CD4-positive, alpha-beta T cell treated with Interleukin-17A for 4 hours (primary cell): ENCODE measurements around the gene KCNG2.
A peak's percentile ranks its signal among the peaks of the same experiment; 100 is the strongest.

Source experiments
- DNase-seq: peaks from one replicate; pipeline ENCODE4 v3.0.0-alpha.2; 2020; ENCODE audit warnings: mixed read lengths

Gene KCNG2

DNA sequence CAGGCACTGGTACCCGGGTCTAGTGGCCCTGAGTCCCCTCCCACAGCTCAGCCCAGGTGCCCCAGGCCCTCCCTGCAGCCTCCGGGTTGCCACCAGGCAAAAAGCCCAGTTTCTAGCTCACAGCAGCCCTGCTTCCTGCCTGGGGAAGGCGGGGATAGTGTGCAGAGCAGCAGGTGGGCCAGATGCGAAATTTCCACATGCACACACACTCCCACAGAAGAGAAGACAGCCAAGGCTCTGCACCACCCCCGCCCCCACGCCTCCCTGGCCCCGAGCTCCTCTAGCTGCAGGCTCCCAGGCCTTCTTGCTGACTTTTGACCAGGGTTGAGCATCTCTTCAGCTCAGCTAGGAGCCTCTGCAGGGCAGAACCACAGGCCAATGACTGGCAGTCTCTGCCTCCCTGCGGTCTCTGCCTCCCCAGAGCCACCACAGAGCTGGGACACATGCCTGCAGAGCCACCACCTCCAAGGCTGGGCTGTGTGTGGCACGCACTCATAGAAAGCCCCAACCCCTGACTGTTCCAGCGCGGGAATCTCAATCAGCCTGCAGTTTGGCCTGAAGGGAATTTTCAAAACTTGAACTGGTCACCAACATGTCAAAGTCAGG lies 146.5 kb downstream of the KCNG2 start:
- peak; percentile 13 for DNase-seq

- no peak for DNase-seq
Observed at GRCh38 chr18:79944746-79945117, 147.0 kb downstream of the KCNG2 start.

DNA sequence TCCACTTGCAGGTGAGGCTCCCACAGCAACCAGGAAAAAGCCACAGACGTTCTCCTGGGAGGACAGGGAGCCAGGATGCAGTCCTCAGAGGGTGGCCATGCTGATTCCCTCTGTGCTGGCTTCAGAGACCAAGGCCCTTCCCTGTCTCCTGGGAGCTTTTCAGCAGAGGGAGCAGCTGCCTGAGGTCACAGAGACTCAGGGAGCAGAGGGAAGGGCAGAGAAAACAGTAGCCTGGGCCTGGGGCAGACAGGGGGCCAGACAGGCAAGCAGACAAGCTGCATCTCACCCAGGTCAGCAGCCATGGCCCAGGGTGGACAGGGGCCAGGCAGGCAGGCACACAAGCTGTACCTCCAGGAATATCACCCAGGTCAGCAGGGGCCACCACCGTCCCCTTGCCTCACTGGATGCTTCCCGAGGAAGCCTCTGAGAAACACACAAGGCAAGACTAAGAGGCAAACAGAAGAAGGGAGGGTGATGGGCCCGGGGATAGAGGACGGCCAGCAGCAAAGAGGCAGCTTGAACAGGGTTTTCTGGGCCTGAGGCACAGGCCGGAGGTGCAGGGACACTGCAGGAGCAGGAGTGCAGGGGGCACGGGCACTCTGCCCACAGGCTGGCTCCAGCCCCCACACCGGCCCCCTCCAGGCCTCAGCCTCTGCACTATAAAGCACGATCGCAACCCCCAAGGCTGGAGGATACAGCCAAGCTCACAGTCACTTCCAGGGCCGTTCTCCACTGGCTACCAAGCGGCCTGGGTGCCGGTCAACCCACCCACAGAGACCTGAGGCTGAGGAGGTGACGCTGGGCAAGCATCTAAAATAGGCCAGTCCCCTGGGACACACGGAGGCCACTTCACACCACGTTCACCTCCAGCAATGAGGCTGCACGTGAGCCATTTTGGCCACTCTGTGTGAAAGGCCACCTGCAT lies 147.6 kb downstream of the KCNG2 start:
- DNase-seq: no peak

GRCh38 chr18:79947054-79947755 lies 149.5 kb downstream of the KCNG2 start:
- no peak for DNase-seq

DNA sequence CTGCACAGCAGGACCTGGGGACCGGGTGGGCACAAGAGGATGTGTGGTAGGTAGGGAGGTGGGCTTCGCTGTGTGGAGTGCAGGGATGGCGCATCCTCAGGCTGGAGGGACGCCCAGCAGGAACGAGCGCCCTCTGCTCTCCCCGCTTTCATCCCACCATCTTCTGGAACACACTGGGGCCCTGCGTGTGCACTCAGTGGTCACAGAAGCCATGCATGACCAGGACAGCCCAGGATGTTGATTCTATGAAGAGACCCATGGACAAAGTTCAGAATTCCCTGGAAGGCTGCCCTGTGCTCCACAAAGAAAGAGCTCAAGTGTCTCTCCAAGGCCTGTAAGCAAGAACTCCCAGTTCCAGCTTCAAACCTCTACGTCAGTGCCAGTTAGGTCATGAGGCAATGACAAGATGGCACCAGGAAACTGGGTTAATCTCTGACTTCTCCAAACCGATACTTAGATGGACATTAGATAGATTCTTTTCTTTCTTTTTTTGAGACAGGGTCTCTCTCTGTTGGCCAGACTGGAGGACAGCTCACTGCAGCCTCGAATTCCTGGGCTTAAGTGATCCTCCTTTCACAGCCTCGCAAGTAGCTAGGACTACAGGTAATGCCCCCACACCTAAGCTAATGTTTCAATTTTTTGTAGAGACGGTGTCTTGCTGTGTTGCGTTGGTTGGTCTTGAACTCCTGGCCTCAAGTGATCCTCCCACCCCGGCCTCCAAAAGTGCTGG lies 150.3 kb downstream of the KCNG2 start:
- DNase-seq: no peak

DNA sequence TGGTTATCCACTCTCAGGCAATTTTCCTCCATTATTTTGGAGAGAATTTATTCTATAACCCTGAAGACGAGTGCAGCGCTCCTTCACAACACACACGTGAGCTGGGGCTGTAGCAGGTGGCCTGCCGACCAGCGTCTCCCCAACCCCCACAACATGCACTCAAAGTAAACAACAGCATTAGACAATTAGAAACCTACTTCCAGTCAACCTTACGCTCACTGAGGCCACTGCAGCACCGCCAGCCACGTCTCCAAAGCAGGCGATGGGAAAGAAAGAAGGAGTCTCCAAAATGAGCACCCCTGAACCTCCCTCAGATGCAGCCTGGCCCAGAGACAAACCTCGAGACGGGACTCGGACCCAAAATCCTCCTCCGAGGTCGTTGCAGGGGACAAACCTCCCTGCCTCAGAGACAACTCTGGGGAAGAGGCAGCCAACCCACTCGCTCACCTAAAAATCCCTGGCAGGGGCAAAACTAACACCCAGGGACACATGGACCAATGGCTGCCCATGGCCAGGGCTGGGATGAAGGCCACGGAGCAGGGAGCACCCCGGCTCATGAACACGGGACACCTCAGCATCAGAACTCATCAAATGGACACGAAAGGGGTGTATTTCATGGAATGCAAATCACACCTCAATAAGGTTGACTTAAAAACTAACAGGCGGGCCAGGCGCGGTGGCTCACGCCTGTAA lies 151.1 kb downstream of the KCNG2 start:
- no peak for DNase-seq
